Stimulated activated CD8-positive, alpha-beta memory T cell treated with anti-CD3 and anti-CD28 coated beads, Interleukin-2, amount 100 ng/mL, for 1 hour (primary cell): ENCODE data around the gene TIAL1.
"Not testable (repeated sequence)": the region's sequence is repeated elsewhere in the genome, so short reads cannot be mapped to it uniquely, and the experiment has no call there.

ENCODE experiments used
- DNase-seq, 2 donors: peaks; one replicate each; pipeline ENCODE4 v3.0.0-alpha.2; 2020; ENCODE audit warnings: low read depth in 2 of 2

Gene TIAL1

DNA sequence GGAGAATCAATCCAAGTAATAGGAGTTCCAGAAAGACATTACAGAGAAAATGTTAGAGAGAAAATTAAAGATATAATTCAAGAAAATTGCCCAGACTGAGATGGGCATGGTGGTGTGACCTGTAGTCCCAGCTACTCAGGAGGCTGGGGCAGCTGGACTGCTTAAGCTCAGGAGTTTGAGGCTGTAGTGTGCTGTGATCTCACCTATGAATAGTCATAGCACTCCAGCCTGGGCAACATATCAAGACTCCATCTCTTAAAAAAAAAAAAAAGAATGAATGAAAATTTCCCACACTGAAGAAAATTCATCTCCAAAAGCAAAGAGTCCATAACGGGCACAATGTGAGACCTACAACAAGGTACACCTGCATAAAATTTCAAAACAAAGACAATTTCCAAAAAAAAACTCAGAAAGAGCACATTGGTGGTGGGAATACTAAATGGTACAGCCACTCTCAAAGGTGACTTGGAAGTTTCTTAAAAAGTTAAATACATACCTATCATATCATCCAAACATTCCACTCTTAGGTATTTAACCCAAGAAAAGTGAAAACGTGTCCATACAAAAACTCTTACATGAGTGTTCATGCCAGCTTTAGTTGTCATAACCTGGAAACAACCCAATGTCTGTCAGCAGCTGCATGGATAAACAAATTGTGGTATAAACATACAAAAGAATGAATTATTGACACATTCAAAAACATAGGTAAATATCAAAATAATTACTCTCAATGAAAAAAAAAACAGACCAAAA is 47.3 kb downstream of the TIAL1 start:
- no peak for DNase-seq

GRCh38 chr10:119546009-119546408 is 50.8 kb downstream of the TIAL1 start:
- DNase-seq: no peak

DNA sequence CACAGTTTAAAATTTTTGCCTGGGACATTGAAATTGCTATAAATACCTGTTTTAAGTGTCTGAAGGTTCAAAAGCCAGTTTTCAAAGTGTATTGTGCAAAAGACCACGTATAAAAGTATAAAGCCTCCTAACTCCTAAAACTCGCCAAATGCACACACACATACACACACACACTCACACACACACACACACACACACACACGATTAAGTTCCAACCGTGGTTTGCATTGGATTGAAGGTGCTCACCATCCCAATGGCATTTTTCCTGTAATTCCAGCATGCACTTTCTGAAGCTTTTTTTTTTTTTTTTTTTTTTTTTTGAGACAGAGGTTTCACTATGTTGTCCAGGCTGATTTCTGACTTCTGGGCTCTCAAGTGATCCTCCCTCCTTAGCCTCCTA is 51.5 kb downstream of the TIAL1 start:
- no peak for DNase-seq

GRCh38 chr10:119543814-119544642 is 52.7 kb downstream of the TIAL1 start:
- no peak for DNase-seq

- DNase-seq: peak; percentile 28 to 46
Measured at GRCh38 chr10:119542988-119543813, 53.6 kb downstream of the TIAL1 start.

GRCh38 chr10:119542357-119542987 is 54.3 kb downstream of the TIAL1 start, which contains the start of gene RGS10:
TSS of gene RGS10 (minus strand) at chr10:119542719. CDS start at chr10:119542638, 81 bp downstream.
- peak; percentile 63 to 73 for DNase-seq

DNA sequence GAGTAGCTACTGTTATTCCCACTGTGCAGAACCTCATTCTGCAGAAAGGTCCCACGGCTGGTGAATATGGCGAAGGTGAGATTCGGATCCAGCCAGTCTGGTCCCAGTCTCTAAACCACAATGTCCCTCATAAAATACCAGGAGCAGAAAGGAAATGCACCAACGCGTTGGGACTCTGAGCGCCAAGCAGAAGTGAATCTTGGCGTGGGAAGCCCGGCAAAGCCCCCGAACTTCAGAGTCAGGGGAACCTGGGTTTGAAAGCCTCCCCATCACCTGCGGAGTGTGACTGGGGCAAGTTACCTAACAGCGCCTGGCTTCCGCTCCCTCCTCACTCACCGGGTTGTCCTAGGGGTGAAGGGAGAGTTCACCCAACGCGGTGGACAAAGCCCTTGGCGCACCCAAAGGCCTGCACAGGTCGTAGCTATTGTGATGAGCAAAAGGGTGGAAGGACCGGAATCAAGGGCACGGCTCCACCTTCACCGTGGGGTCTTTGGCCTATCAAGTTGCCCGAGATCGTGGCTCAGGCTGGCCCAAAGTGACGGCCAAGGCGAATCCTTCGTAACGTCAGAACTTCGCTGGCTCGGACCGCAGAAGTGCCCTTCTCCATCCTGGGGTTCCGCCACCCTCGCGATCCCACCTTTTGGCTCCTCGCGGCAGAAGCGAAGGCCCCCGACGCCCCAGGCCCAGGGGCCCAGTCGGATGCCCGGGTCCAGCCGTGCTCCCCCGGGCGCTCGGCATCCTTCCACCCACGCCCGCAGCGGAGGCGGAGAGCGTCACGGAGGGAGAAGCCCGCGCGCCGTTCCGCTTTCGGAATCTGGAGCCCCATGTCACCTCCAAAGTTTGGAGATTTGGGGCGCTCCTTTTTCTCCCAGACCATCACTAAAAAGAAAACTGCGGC is 55.1 kb downstream of the TIAL1 start:
- peak in 1 of 2 donors; percentile 39 for DNase-seq

- no peak for DNase-seq
Measured at GRCh38 chr10:119541046-119541445, 55.7 kb downstream of the TIAL1 start.

DNA sequence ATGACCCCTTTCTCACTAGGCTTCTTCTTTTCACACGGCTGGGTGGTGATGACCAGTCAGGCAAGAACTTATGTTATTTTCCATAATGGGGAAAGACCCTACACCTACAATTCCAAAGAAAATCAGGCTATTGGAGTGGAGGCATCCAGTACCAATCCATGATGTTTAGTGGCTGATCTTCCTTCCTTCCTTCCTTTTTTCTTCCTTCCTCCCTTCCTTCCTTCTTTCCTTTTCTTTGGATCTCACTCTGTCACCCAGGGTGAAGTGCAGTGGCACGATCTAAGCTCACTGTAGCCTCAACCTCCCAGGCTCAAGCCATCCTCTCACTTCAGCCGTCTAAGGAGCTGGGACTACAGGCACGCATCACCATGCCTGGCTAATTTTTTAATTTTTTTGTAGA is 56.7 kb downstream of the TIAL1 start:
- DNase-seq: no peak

DNA sequence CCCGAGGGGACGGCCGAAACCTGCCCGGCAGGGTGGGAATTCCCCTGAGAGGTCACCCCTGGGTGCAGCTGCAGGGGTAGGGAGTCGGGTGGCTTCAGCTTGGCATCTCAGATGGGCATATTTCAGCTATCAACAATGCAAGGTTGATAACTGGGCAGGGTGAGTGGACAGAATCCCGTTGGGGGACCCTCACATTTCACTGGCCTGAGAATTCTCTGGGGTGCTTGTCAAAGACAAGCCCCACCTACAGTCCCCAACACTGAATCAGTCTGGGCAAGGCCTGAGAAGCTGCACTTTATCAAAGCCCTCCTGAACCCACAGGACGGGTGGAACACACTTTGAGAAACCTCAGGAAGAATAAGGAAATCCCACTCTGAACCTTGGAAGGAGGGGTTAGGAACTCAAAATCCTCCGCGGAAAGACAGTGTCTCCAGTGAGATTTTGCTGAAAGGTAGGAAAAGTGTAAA is 57.4 kb downstream of the TIAL1 start:
- DNase-seq: no peak

- no peak for DNase-seq
Measured at GRCh38 chr10:119538632-119539358, 58.0 kb downstream of the TIAL1 start.

- DNase-seq: no peak
Measured at GRCh38 chr10:119537953-119538630, 58.7 kb downstream of the TIAL1 start.

- no peak for DNase-seq
Measured at GRCh38 chr10:119536508-119537025, 60.2 kb downstream of the TIAL1 start.

DNA sequence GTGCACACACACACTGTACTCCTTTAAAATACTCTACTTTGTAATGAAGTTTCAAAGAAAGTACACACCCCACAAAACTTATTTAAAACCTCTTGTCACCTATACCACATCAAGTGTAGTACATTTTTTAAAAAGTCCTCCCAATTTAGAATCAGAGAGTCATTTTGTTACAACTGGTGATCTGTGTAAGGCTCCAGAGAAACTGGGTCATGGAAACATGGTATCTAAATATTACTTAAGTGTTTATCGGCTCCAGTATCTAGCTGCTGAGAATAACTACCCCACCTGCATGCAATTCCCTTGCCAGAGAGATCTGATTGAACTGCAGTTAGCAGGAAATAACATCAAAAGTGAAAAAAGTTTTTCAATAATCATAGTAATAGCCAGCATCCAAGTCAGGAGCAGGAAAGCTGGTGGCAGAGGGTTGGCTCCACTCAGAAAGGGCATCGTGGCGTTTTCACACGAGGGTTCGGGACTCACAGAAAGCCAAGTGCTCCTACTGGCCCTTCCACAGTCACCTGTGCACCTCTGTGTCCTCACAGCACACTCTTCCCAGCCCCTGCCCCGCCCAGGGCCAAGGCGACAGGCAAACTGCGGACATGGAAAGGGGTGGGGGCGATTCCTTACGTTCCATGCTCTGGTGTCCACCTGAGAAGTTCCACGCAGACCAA is 60.8 kb downstream of the TIAL1 start:
- DNase-seq: no peak

DNA sequence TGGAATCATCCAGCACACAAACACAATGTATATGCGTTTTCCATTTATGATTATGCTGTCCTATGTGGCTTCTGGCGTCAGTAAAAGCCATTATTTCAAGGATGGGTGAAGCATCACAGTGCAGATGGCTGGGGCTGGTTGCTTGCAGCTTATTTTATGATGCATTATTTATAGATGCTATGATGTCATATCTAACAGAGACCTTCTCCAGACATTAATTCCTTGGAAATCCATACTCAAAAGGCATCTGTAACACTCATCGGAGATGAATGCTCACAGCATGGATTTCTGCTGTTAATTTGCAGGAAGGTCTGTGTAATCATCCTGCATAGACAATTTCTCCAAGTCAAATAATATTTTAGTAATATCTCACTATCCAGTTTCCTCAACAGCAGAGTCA is 61.5 kb downstream of the TIAL1 start:
- DNase-seq: no peak

DNA sequence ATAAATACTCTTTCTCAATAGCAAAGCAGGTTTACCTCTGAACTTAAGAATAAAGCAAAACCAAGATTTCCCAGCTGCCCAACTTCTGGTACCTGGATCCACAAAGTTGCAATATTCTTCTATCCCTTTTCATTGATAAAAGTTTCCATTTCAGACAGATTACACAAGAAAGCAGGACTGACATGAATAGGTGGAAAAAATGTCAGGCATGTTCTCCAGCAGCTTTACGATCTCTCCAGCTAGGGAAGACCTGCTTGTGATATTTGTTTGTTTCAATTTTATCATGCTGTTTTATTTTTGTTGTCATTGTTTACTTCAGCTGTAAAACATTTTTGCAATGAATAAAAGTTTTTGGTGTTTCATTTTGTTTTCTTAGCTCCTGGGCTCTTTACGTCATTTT is 63.3 kb downstream of the TIAL1 start:
- DNase-seq: no peak

- DNase-seq: not testable (repeated sequence)
Measured at GRCh38 chr10:119532791-119533190, 64.0 kb downstream of the TIAL1 start.

GRCh38 chr10:119532251-119532650 is 64.5 kb downstream of the TIAL1 start:
- not testable (repeated sequence) for DNase-seq
